HepG2 (cell line): ENCODE results near the gene SRRM3. TPM values are rescaled to one million over a fixed set of nuclear protein-coding genes. Genes with fewer than 3 reads are reported as not detected.
A peak's percentile ranks its signal among the peaks of the same experiment; 100 is the strongest.

ENCODE experiments used
- HIVEP1 ChIP-seq: sonication (generic); formaldehyde crosslinking; IDR thresholded peaks from 2 replicates; pipeline ENCODE4 v1.4.0; 2020; ENCODE audit warnings: mild to moderate bottlenecking, missing genetic modification reagents
- MEF2D ChIP-seq: sonication (generic); formaldehyde crosslinking; IDR thresholded peaks from 2 replicates; pipeline ENCODE4 v1.5.1; 2020; ENCODE audit warnings: mild to moderate bottlenecking, missing genetic modification reagents
- MTA3 ChIP-seq: sonication (generic); formaldehyde crosslinking; IDR thresholded peaks from 2 replicates; pipeline ENCODE4 v1.4.0; 2020; ENCODE audit warnings: missing genetic modification reagents
- PHF20 ChIP-seq: sonication (generic); formaldehyde crosslinking; IDR thresholded peaks from 2 replicates; pipeline ENCODE4 v1.5.0; 2020; ENCODE audit warnings: mild to moderate bottlenecking, missing genetic modification reagents
- RFX3 ChIP-seq: IDR thresholded peaks from 2 replicates; pipeline ENCODE4 v1.6.1; 2016; ENCODE audit warnings: missing biosample characterization, missing genetic modification reagents
- RFXANK ChIP-seq: IDR thresholded peaks from 2 replicates; pipeline ENCODE4 v1.6.1; 2016
- SATB2 ChIP-seq: sonication (generic); formaldehyde crosslinking; IDR thresholded peaks from 2 replicates; pipeline ENCODE4 v1.5.0; 2020; ENCODE audit warnings: missing genetic modification reagents
- ZFP36 ChIP-seq: fragments of 150-350 bp; IDR thresholded peaks from 2 replicates; pipeline ENCODE4 v1.6.1; 2018; ENCODE audit warnings: borderline replicate concordance, low read length, low read depth; ENCODE audit not compliant: partially characterized antibody
- ZFP90 ChIP-seq: sonication (generic); formaldehyde crosslinking; IDR thresholded peaks from 2 replicates; pipeline ENCODE4 v1.8.0; 2022; ENCODE audit warnings: missing genetic modification reagents, mild to moderate bottlenecking, inconsistent platforms, borderline replicate concordance
- ZNF34 ChIP-seq: sonication (generic); formaldehyde crosslinking; IDR thresholded peaks from 2 replicates; pipeline ENCODE4 v1.4.0; 2020; ENCODE audit warnings: mild to moderate bottlenecking, missing genetic modification reagents, borderline replicate concordance
- ZNF567 ChIP-seq: sonication (generic); formaldehyde crosslinking; IDR thresholded peaks from 2 replicates; pipeline ENCODE4 v1.8.1; 2023; ENCODE audit warnings: mild to moderate bottlenecking, missing genetic modification reagents, borderline replicate concordance
- ZNF570 ChIP-seq: sonication (generic); formaldehyde crosslinking; IDR thresholded peaks from 2 replicates; pipeline ENCODE4 v1.4.0; 2020; ENCODE audit warnings: mild to moderate bottlenecking, missing genetic modification reagents, borderline replicate concordance
- ZSCAN22 ChIP-seq: sonication (generic); formaldehyde crosslinking; IDR thresholded peaks from 2 replicates; pipeline ENCODE4 v1.4.0; 2020; ENCODE audit warnings: mild to moderate bottlenecking, missing genetic modification reagents
- polyA plus RNA-seq, 8 experiments: library from polyadenylated mRNA; depleted of rRNA in 3 of 8; stranded (reverse) in 7 of 8; unstranded in 1 of 8; fragments of >200 nt; fragmentation: Illumina TruSeq in 4 of 8; extraction: Trizol in 4 of 8; gene quantifications; 2 replicates each; pipeline versions ENCODE4 v1.2.1 to v1.2.3, GENCODE V29; 2011 to 2016; ENCODE audit warnings: low read depth in 4 of 8, missing spikeins in 1 of 8, mixed read lengths in 1 of 8; ENCODE audit not compliant: insufficient read depth in 1 of 8
- total RNA-seq, 5 experiments: library from RNA; depleted of rRNA; stranded (reverse); fragments of >200 nt; fragmentation: Illumina TruSeq; extraction: Trizol; gene quantifications; 2 replicates each; pipeline ENCODE4 v1.2.3, GENCODE V29; 2016; ENCODE audit warnings: low read depth in 1 of 5
- TF ChIP-seq, protein P1 (sequence below): sonication (generic); formaldehyde crosslinking; IDR thresholded peaks from 2 replicates; pipeline ENCODE4 v1.5.1; 2020; ENCODE audit warnings: missing genetic modification reagents, mild to moderate bottlenecking, borderline replicate concordance
- TF ChIP-seq, protein P2 (sequence below): sonication (generic); formaldehyde crosslinking; IDR thresholded peaks from 2 replicates; pipeline ENCODE4 v1.5.0; 2020; ENCODE audit warnings: mild to moderate bottlenecking, missing genetic modification reagents
- TF ChIP-seq, protein P3 (sequence below): sonication (generic); formaldehyde crosslinking; IDR thresholded peaks from 2 replicates; pipeline ENCODE4 v1.4.0; 2020; ENCODE audit warnings: missing genetic modification reagents, borderline replicate concordance
- TF ChIP-seq, protein P4 (sequence below): sonication (generic); formaldehyde crosslinking; IDR thresholded peaks from 2 replicates; pipeline ENCODE4 v1.5.0; 2020; ENCODE audit warnings: missing genetic modification reagents
- TF ChIP-seq, protein P5 (sequence below): IDR thresholded peaks from 2 replicates; pipeline ENCODE4 v1.6.1; 2012; ENCODE audit warnings: low read length, improper control_type of control experiment

SRRM3 gene
- total and polyA plus RNA-seq, 2 of the 13 experiments (the other 11 are each of a cell fraction or from before 2014, with no cell fraction given): 0.13 to 0.54 TPM

DNA sequence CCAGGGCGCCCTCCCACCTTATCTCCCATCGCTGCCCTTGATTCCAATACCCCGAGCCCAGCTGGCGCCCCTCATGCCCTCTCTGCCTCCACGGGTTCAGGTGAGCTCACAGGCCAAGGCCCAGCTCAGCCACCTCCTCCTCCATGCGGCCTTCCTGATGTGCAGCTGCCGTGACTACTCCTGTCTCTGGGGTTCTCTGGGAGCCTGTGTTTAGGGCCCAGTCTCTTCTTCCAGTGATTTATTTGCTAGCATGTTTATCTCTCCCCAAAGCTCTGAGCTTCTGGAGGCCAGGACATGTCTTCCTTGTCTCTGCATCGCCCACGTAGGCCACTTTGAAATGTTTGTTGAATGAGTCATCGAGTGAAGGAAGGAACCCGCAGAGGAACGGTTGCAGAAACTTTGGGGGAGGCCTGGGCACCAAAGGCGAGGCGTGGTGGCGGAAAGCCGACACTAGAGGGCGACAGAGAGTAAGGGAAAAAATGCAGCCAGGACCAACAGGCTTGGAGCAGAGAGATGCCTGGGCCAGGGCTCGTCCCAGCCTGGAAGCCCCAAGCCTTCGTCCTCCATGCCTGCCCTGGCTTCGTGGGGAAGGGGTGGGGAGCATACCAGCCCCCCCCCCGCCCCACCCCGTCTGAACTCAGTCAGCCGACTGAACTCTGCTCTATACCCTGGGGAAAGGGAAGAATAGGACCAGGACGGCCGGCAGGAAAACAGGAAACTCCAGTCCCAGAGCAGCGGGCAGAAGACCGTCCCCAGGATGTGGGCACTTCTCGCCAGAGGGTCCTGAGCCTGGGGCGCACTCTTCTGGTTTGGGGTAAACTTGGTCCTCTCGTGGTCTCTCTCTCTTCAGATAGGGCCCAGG, 89.9 kb downstream of the SRRM3 start (continued):
- 0 out of 2 replicates have a peak, but pooled peaks have one; percentile 39 for TF ChIP-seq MEF2D (CRISPR knock-in tag)
- no peak for TF ChIP-seq ZFP36
- TF ChIP-seq, protein P1, sequence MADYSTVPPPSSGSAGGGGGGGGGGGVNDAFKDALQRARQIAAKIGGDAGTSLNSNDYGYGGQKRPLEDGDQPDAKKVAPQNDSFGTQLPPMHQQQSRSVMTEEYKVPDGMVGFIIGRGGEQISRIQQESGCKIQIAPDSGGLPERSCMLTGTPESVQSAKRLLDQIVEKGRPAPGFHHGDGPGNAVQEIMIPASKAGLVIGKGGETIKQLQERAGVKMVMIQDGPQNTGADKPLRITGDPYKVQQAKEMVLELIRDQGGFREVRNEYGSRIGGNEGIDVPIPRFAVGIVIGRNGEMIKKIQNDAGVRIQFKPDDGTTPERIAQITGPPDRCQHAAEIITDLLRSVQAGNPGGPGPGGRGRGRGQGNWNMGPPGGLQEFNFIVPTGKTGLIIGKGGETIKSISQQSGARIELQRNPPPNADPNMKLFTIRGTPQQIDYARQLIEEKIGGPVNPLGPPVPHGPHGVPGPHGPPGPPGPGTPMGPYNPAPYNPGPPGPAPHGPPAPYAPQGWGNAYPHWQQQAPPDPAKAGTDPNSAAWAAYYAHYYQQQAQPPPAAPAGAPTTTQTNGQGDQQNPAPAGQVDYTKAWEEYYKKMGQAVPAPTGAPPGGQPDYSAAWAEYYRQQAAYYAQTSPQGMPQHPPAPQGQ (CRISPR knock-in tag): no peak
- no peak for TF ChIP-seq RFX3 (CRISPR knock-in tag)
- TF ChIP-seq, protein P2, sequence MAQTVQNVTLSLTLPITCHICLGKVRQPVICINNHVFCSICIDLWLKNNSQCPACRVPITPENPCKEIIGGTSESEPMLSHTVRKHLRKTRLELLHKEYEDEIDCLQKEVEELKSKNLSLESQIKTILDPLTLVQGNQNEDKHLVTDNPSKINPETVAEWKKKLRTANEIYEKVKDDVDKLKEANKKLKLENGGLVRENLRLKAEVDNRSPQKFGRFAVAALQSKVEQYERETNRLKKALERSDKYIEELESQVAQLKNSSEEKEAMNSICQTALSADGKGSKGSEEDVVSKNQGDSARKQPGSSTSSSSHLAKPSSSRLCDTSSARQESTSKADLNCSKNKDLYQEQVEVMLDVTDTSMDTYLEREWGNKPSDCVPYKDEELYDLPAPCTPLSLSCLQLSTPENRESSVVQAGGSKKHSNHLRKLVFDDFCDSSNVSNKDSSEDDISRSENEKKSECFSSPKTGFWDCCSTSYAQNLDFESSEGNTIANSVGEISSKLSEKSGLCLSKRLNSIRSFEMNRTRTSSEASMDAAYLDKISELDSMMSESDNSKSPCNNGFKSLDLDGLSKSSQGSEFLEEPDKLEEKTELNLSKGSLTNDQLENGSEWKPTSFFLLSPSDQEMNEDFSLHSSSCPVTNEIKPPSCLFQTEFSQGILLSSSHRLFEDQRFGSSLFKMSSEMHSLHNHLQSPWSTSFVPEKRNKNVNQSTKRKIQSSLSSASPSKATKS (CRISPR knock-in tag): no peak
- TF ChIP-seq PHF20: no peak
- no peak for TF ChIP-seq ZNF570 (CRISPR knock-in tag)
- TF ChIP-seq, protein P3, sequence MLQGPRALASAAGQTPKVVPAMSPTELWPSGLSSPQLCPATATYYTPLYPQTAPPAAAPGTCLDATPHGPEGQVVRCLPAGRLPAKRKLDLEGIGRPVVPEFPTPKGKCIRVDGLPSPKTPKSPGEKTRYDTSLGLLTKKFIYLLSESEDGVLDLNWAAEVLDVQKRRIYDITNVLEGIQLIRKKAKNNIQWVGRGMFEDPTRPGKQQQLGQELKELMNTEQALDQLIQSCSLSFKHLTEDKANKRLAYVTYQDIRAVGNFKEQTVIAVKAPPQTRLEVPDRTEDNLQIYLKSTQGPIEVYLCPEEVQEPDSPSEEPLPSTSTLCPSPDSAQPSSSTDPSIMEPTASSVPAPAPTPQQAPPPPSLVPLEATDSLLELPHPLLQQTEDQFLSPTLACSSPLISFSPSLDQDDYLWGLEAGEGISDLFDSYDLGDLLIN (CRISPR knock-in tag): no peak
- TF ChIP-seq, protein P4, sequence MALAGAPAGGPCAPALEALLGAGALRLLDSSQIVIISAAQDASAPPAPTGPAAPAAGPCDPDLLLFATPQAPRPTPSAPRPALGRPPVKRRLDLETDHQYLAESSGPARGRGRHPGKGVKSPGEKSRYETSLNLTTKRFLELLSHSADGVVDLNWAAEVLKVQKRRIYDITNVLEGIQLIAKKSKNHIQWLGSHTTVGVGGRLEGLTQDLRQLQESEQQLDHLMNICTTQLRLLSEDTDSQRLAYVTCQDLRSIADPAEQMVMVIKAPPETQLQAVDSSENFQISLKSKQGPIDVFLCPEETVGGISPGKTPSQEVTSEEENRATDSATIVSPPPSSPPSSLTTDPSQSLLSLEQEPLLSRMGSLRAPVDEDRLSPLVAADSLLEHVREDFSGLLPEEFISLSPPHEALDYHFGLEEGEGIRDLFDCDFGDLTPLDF (CRISPR knock-in tag): no peak
- TF ChIP-seq ZNF34: no peak
- TF ChIP-seq, protein P5, sequence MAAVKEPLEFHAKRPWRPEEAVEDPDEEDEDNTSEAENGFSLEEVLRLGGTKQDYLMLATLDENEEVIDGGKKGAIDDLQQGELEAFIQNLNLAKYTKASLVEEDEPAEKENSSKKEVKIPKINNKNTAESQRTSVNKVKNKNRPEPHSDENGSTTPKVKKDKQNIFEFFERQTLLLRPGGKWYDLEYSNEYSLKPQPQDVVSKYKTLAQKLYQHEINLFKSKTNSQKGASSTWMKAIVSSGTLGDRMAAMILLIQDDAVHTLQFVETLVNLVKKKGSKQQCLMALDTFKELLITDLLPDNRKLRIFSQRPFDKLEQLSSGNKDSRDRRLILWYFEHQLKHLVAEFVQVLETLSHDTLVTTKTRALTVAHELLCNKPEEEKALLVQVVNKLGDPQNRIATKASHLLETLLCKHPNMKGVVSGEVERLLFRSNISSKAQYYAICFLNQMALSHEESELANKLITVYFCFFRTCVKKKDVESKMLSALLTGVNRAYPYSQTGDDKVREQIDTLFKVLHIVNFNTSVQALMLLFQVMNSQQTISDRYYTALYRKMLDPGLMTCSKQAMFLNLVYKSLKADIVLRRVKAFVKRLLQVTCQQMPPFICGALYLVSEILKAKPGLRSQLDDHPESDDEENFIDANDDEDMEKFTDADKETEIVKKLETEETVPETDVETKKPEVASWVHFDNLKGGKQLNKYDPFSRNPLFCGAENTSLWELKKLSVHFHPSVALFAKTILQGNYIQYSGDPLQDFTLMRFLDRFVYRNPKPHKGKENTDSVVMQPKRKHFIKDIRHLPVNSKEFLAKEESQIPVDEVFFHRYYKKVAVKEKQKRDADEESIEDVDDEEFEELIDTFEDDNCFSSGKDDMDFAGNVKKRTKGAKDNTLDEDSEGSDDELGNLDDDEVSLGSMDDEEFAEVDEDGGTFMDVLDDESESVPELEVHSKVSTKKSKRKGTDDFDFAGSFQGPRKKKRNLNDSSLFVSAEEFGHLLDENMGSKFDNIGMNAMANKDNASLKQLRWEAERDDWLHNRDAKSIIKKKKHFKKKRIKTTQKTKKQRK: no peak
- 0 out of 2 replicates have a peak, but pooled peaks have one; percentile 60 for TF ChIP-seq ZNF567 (CRISPR knock-in tag)
- no peak for TF ChIP-seq ZFP90
- TF ChIP-seq HIVEP1 (CRISPR knock-in tag): peak; percentile 38; the same call in 1 of the 2 replicates
- TF ChIP-seq SATB2 (CRISPR knock-in tag): no peak
- no peak for TF ChIP-seq MTA3
- TF ChIP-seq ZSCAN22 (CRISPR knock-in tag): no peak
- no peak for TF ChIP-seq RFXANK (CRISPR knock-in tag)
